H1 (cell line): ENCODE results near the gene TBL2.

Source experiments
- CTBP2 ChIP-seq: IDR thresholded peaks from 2 replicates; pipeline ENCODE4 v1.7.0; 2011; ENCODE audit warnings: borderline replicate concordance, mild to moderate bottlenecking, moderate library complexity, mixed read lengths, low read length; ENCODE audit not compliant: insufficient read depth, insufficient read length
- EP300 ChIP-seq, 2 experiments: IDR thresholded peaks; 1 replicate in 1 of 2; 2 replicates in 1 of 2; pipeline ENCODE4 v1.6.1; 2011 to 2012; ENCODE audit warnings: low read depth in 2 of 2, low read length in 2 of 2, mild to moderate bottlenecking in 2 of 2, borderline replicate concordance in 1 of 2, inconsistent platforms in 1 of 2, moderate library complexity in 1 of 2
- GABPA ChIP-seq: IDR thresholded peaks from 2 replicates; pipeline ENCODE4 v1.6.1; 2011; ENCODE audit warnings: mild to moderate bottlenecking, low read length, moderate library complexity, borderline replicate concordance; ENCODE audit not compliant: insufficient read depth
- JUND ChIP-seq: IDR thresholded peaks from 2 replicates; pipeline ENCODE4 v1.6.1; 2011; ENCODE audit warnings: mild to moderate bottlenecking, improper control_type of control experiment, low read length
- KDM5A ChIP-seq: fragments of 200-600 bp; IDR thresholded peaks from 2 replicates; pipeline ENCODE4 v1.7.1; 2012; ENCODE audit warnings: mild to moderate bottlenecking, low read length, inconsistent platforms, mixed read lengths
- NRF1 ChIP-seq: IDR thresholded peaks from 2 replicates; pipeline ENCODE4 v1.6.1; 2011; ENCODE audit warnings: mild to moderate bottlenecking, low read depth, low read length, improper control_type of control experiment
- POLR2A ChIP-seq, 2 experiments: IDR thresholded peaks; 1 replicate in 1 of 2; 2 replicates in 1 of 2; pipeline ENCODE4 v1.6.1; 2011; ENCODE audit warnings: low read depth in 2 of 2, low read length in 2 of 2, mild to moderate bottlenecking in 2 of 2; ENCODE audit errors: control extremely low read depth in 1 of 2
- POLR2AphosphoS5 ChIP-seq: IDR thresholded peaks from 2 replicates; pipeline ENCODE4 v1.6.1; 2011; ENCODE audit warnings: low read depth, low read length
- SIN3A ChIP-seq, 2 experiments: IDR thresholded peaks in 1 of 2; conservative IDR thresholded peaks in 1 of 2; 2 replicates each; pipeline ENCODE4 v1.6.1; 2011 to 2012; ENCODE audit warnings: low read length in 2 of 2, improper control_type of control experiment in 1 of 2, low read depth in 1 of 2, mild to moderate bottlenecking in 1 of 2
- SP1 ChIP-seq: IDR thresholded peaks from 2 replicates; pipeline ENCODE4 v1.6.1; 2011; ENCODE audit warnings: low read depth, low read length
- TAF1 ChIP-seq: IDR thresholded peaks from 2 replicates; pipeline ENCODE4 v1.6.1; 2011; ENCODE audit warnings: mild to moderate bottlenecking, low read depth, low read length
- TF ChIP-seq, protein P1 (sequence below): IDR thresholded peaks from 2 replicates; pipeline ENCODE4 v1.6.1; 2012; ENCODE audit warnings: low read length, inconsistent platforms
- TF ChIP-seq, protein P2 (sequence below), 3 experiments: IDR thresholded peaks; 1 replicate in 2 of 3; 2 replicates in 1 of 3; pipeline versions ENCODE4 v1.5.1 to v1.6.1; 2011; ENCODE audit warnings: low read length in 3 of 3, mild to moderate bottlenecking in 3 of 3, inconsistent platforms in 2 of 3, low read depth in 1 of 3, moderate library complexity in 1 of 3; ENCODE audit not compliant: insufficient read depth in 1 of 3; ENCODE audit errors: control extremely low read depth in 1 of 3
- TF ChIP-seq, protein P3 (sequence below): IDR thresholded peaks from 2 replicates; pipeline ENCODE4 v1.6.1; 2012; ENCODE audit warnings: inconsistent platforms

DNA sequence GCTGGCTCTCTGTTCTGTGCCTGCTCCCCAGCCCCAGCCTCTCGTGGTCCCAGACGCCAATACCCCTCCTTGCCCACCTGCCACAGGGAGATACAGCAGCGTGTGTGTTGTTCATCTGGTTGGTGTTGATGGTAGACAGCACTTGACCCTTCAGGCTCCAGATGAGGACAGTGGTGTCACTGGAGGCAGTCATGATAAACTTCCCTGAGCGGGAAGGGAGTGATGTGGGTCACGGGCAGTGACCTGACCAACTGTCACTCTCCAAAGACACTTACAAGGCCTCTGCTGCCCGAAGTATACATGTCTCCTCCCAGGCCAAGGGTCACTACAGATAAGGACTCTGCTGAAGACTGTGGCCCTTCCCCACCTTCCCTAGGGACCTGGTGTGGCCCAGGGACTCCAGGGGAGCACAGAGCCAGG lies 5.6 kb downstream of the TBL2 start:
- TF ChIP-seq SP1: no peak
- TF ChIP-seq NRF1: no peak
- TF ChIP-seq POLR2A (IDR thresholded peaks at IDR 0.05; ENCODE audit: control extremely low read depth in 1 of 2, low read depth in 2 of 2, low read length in 2 of 2): no peak
- TF ChIP-seq, protein P1, sequence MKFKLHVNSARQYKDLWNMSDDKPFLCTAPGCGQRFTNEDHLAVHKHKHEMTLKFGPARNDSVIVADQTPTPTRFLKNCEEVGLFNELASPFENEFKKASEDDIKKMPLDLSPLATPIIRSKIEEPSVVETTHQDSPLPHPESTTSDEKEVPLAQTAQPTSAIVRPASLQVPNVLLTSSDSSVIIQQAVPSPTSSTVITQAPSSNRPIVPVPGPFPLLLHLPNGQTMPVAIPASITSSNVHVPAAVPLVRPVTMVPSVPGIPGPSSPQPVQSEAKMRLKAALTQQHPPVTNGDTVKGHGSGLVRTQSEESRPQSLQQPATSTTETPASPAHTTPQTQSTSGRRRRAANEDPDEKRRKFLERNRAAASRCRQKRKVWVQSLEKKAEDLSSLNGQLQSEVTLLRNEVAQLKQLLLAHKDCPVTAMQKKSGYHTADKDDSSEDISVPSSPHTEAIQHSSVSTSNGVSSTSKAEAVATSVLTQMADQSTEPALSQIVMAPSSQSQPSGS: no peak
- TF ChIP-seq, protein P2, sequence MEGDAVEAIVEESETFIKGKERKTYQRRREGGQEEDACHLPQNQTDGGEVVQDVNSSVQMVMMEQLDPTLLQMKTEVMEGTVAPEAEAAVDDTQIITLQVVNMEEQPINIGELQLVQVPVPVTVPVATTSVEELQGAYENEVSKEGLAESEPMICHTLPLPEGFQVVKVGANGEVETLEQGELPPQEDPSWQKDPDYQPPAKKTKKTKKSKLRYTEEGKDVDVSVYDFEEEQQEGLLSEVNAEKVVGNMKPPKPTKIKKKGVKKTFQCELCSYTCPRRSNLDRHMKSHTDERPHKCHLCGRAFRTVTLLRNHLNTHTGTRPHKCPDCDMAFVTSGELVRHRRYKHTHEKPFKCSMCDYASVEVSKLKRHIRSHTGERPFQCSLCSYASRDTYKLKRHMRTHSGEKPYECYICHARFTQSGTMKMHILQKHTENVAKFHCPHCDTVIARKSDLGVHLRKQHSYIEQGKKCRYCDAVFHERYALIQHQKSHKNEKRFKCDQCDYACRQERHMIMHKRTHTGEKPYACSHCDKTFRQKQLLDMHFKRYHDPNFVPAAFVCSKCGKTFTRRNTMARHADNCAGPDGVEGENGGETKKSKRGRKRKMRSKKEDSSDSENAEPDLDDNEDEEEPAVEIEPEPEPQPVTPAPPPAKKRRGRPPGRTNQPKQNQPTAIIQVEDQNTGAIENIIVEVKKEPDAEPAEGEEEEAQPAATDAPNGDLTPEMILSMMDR (IDR thresholded peaks at IDR 0.05; ENCODE audit: control extremely low read depth in 1 of 3, insufficient read depth in 1 of 3, low read depth in 1 of 3, low read length in 3 of 3): no peak
- no peak for TF ChIP-seq KDM5A
- no peak for TF ChIP-seq EP300 (IDR thresholded peaks at IDR 0.05; ENCODE audit: borderline replicate concordance in 1 of 2, low read depth in 2 of 2, low read length in 2 of 2)
- TF ChIP-seq POLR2AphosphoS5: no peak
- TF ChIP-seq, protein P3, sequence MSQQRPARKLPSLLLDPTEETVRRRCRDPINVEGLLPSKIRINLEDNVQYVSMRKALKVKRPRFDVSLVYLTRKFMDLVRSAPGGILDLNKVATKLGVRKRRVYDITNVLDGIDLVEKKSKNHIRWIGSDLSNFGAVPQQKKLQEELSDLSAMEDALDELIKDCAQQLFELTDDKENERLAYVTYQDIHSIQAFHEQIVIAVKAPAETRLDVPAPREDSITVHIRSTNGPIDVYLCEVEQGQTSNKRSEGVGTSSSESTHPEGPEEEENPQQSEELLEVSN: no peak
- TF ChIP-seq GABPA: no peak
- TF ChIP-seq SIN3A (conservative IDR thresholded peaks at IDR 0.05 in 1 of 2, IDR thresholded peaks at IDR 0.05 in 1 of 2; ENCODE audit: low read depth in 1 of 2, low read length in 2 of 2): no peak
- TF ChIP-seq TAF1: no peak
- TF ChIP-seq JUND: no peak
- no peak for TF ChIP-seq CTBP2
